H1 (cell line): ENCODE data around the gene EIF4A2. TPM values are rescaled to one million over a fixed set of nuclear protein-coding genes. Genes with fewer than 3 reads are reported as not detected.
A peak's percentile ranks its signal among the peaks of the same experiment; 100 is the strongest.

ENCODE experiments used
- CTCF ChIA-PET: fragments of 300-600 bp; sonication (Branson Sonifier 250); formaldehyde crosslinking; loops from one replicate; lab custom pipeline; 2021; ENCODE audit not compliant: partially characterized antibody; lab: Charles Lee
- POLR2A ChIA-PET: fragments of 300-600 bp; sonication (Branson Sonifier 250); formaldehyde crosslinking; loops from one replicate; lab custom pipeline; 2021; ENCODE audit warnings: inconsistent platforms; ENCODE audit not compliant: partially characterized antibody; lab: Charles Lee
- DNase-seq, 2 experiments: peaks; one replicate each; pipeline versions ENCODE4 v3.0.0 to v3.0.0-alpha.2; 2010 to 2022; ENCODE audit warnings: low spot score in 2 of 2, low read depth in 1 of 2, mixed read lengths in 1 of 2
- FAIRE-seq: peaks from 2 replicates; lab custom pipeline; 2011; peaks lifted over from hg19 to GRCh38; lab: Jason Lieb, UNC
- H2AFZ ChIP-seq: 2 replicates; pipeline ENCODE4 v1.8.1; 2012; ENCODE audit warnings: low read length, inconsistent platforms
- H2AK5ac ChIP-seq: 2 replicates; pipeline ENCODE4 v1.6.1; 2013; ENCODE audit warnings: low read depth, low read length
- H2BK120ac ChIP-seq: replicated peaks from 2 replicates; pipeline ENCODE3; 2013; ENCODE audit warnings: low read depth, low read length, inconsistent platforms
- H2BK12ac ChIP-seq: 2 replicates; pipeline ENCODE4 v1.6.1; 2013; ENCODE audit warnings: low read depth, low read length
- H2BK15ac ChIP-seq: 2 replicates; pipeline ENCODE4 v1.6.1; 2013; ENCODE audit warnings: low read length
- H2BK20ac ChIP-seq: 2 replicates; pipeline ENCODE4 v1.6.1; 2013; ENCODE audit warnings: low read length
- H2BK5ac ChIP-seq: 2 replicates; pipeline ENCODE4 v1.6.1; 2013; ENCODE audit warnings: low read depth, low read length
- H3K14ac ChIP-seq: 2 replicates; pipeline ENCODE4 v1.6.1; 2013; ENCODE audit warnings: inconsistent platforms; ENCODE audit not compliant: insufficient read length
- H3K18ac ChIP-seq: 2 replicates; pipeline ENCODE4 v1.6.1; 2013; ENCODE audit warnings: low read length; ENCODE audit errors: extremely low read depth
- H3K23ac ChIP-seq: 2 replicates; pipeline ENCODE4 v1.6.1; 2013; ENCODE audit warnings: inconsistent platforms; ENCODE audit not compliant: insufficient read length
- H3K23me2 ChIP-seq: 2 replicates; pipeline ENCODE4 v1.6.1; 2013; ENCODE audit warnings: low read depth, low read length
- H3K27ac ChIP-seq: 2 replicates; pipeline ENCODE4 v1.6.1; 2011; ENCODE audit warnings: low read depth, low read length, inconsistent platforms
- H3K27me3 ChIP-seq, 4 experiments: replicated peaks in 1 of 4; 1 replicate in 1 of 4; 2 replicates in 3 of 4; pipeline versions ENCODE4 v1.6.1 to v1.8.1; 2011 to 2013; ENCODE audit warnings: low read length in 3 of 4, mild to moderate bottlenecking in 3 of 4, inconsistent platforms in 2 of 4, mixed read lengths in 2 of 4, moderate library complexity in 1 of 4; ENCODE audit not compliant: control insufficient read depth in 3 of 4, insufficient read depth in 3 of 4; ENCODE audit errors: extremely low read depth in 1 of 4
- H3K36me3 ChIP-seq, 4 experiments: 2 replicates each; pipeline versions ENCODE4 v1.6.1 to v1.8.1; 2011 to 2013; ENCODE audit warnings: mild to moderate bottlenecking in 4 of 4, low read length in 3 of 4, moderate library complexity in 2 of 4, control low read depth in 1 of 4, inconsistent platforms in 1 of 4; ENCODE audit not compliant: insufficient read depth in 4 of 4, control insufficient read depth in 2 of 4
- H3K4ac ChIP-seq: replicated peaks from 2 replicates; pipeline ENCODE3; 2013; ENCODE audit warnings: low read length, low read depth, mixed read lengths, inconsistent platforms; ENCODE audit not compliant: insufficient read length
- H3K4me1 ChIP-seq, 4 experiments: replicated peaks in 1 of 4; 1 replicate in 1 of 4; 2 replicates in 3 of 4; pipeline versions ENCODE4 v1.6.1 to v1.8.1; 2011 to 2013; ENCODE audit warnings: low read length in 3 of 4, inconsistent platforms in 2 of 4, mixed read lengths in 1 of 4; ENCODE audit not compliant: insufficient read depth in 4 of 4, control insufficient read depth in 3 of 4
- H3K4me2 ChIP-seq, 2 experiments: 2 replicates each; pipeline versions ENCODE4 v1.6.1 to v1.8.1; 2011 to 2013; ENCODE audit warnings: low read depth in 2 of 2, low read length in 2 of 2, control low read depth in 1 of 2, inconsistent platforms in 1 of 2, mild to moderate bottlenecking in 1 of 2; ENCODE audit not compliant: insufficient read depth in 1 of 2
- H3K4me3 ChIP-seq, 4 experiments: fragments of 200-600, 300-600 bp in 1 of 4; sonication (generic), shearing (Covaris generic), sonication (Bioruptor Twin) in 1 of 4; 2 replicates each; pipeline versions ENCODE4 v1.5.1 to v1.8.1; 2011 to 2016; ENCODE audit warnings: low read length in 4 of 4, low read depth in 3 of 4, control low read depth in 2 of 4, inconsistent platforms in 2 of 4, mild to moderate bottlenecking in 2 of 4, mixed read lengths in 1 of 4, moderate library complexity in 1 of 4; ENCODE audit not compliant: insufficient read depth in 2 of 4; ENCODE audit errors: extremely low read depth in 1 of 4
- H3K56ac ChIP-seq: replicated peaks from 2 replicates; pipeline ENCODE3; 2013; ENCODE audit warnings: low read depth, mild to moderate bottlenecking, mixed read lengths, low read length, inconsistent platforms; ENCODE audit not compliant: insufficient read length
- H3K79me1 ChIP-seq: 2 replicates; pipeline ENCODE4 v1.6.1; 2013; ENCODE audit warnings: low read depth, low read length, control low read depth
- H3K79me2 ChIP-seq, 2 experiments: 2 replicates each; pipeline versions ENCODE4 v1.6.1 to v1.8.1; 2012 to 2013; ENCODE audit warnings: low read length in 2 of 2, mild to moderate bottlenecking in 2 of 2, inconsistent platforms in 1 of 2; ENCODE audit not compliant: insufficient read depth in 2 of 2, control insufficient read depth in 1 of 2
- H3K9ac ChIP-seq, 4 experiments: replicated peaks in 1 of 4; 1 replicate in 1 of 4; 2 replicates in 3 of 4; pipeline versions ENCODE4 v1.6.1 to v1.8.1; 2011 to 2013; ENCODE audit warnings: low read depth in 3 of 4, low read length in 3 of 4, control low read depth in 2 of 4, mild to moderate bottlenecking in 2 of 4, moderate library complexity in 2 of 4, inconsistent platforms in 1 of 4; ENCODE audit errors: extremely low read depth in 1 of 4
- H3K9me3 ChIP-seq, 2 experiments: 2 replicates each; pipeline versions ENCODE4 v1.6.1 to v1.8.1; 2012 to 2013; ENCODE audit warnings: mild to moderate bottlenecking in 2 of 2, moderate library complexity in 2 of 2, control low read depth in 1 of 2, inconsistent platforms in 1 of 2, low read depth in 1 of 2, low read length in 1 of 2, mixed read lengths in 1 of 2; ENCODE audit not compliant: insufficient read depth in 2 of 2
- H4K20me1 ChIP-seq, 2 experiments: replicated peaks in 1 of 2; 2 replicates each; pipeline versions ENCODE3 to v1.8.1; 2011 to 2013; ENCODE audit warnings: inconsistent platforms in 2 of 2, low read length in 2 of 2, mild to moderate bottlenecking in 1 of 2; ENCODE audit not compliant: insufficient read depth in 2 of 2, control insufficient read depth in 1 of 2
- H4K5ac ChIP-seq: 2 replicates; pipeline ENCODE4 v1.6.1; 2013; ENCODE audit warnings: low read length, low read depth, mixed read lengths, inconsistent platforms; ENCODE audit not compliant: insufficient read length
- H4K8ac ChIP-seq: 2 replicates; pipeline ENCODE4 v1.8.0; 2013; ENCODE audit warnings: mild to moderate bottlenecking, moderate library complexity, low read length, inconsistent platforms; ENCODE audit not compliant: insufficient read depth; ENCODE audit errors: extremely low read depth
- H4K91ac ChIP-seq: replicated peaks from 2 replicates; pipeline ENCODE3; 2013; ENCODE audit warnings: low read length, mixed read lengths, inconsistent platforms; ENCODE audit not compliant: insufficient read length
- ATF3 ChIP-seq: IDR thresholded peaks from 2 replicates; pipeline ENCODE4 v1.6.1; 2011; ENCODE audit warnings: low read depth, mild to moderate bottlenecking, low read length; ENCODE audit not compliant: insufficient read depth
- BACH1 ChIP-seq: IDR thresholded peaks from 2 replicates; pipeline ENCODE4 v1.6.1; 2012; ENCODE audit warnings: low read length, improper control_type of control experiment
- CBX8 ChIP-seq: fragments of 300-800, 300-1000 bp; sonication (generic); IDR thresholded peaks from 2 replicates; pipeline ENCODE4 v1.7.1; 2016; ENCODE audit warnings: low read depth, low read length, borderline replicate concordance
- EP300 ChIP-seq, 2 experiments: IDR thresholded peaks; 1 replicate in 1 of 2; 2 replicates in 1 of 2; pipeline ENCODE4 v1.6.1; 2011 to 2012; ENCODE audit warnings: low read depth in 2 of 2, low read length in 2 of 2, mild to moderate bottlenecking in 2 of 2, borderline replicate concordance in 1 of 2, inconsistent platforms in 1 of 2, moderate library complexity in 1 of 2
- POLR2A ChIP-seq, 2 experiments: IDR thresholded peaks; 1 replicate in 1 of 2; 2 replicates in 1 of 2; pipeline ENCODE4 v1.6.1; 2011; ENCODE audit warnings: low read depth in 2 of 2, low read length in 2 of 2, mild to moderate bottlenecking in 2 of 2; ENCODE audit errors: control extremely low read depth in 1 of 2
- POLR2AphosphoS5 ChIP-seq: IDR thresholded peaks from 2 replicates; pipeline ENCODE4 v1.6.1; 2011; ENCODE audit warnings: low read depth, low read length
- RAD21 ChIP-seq, 2 experiments: IDR thresholded peaks in 1 of 2; conservative IDR thresholded peaks in 1 of 2; 2 replicates each; pipeline ENCODE4 v1.6.1; 2011; ENCODE audit warnings: low read depth in 2 of 2, low read length in 2 of 2, improper control_type of control experiment in 1 of 2, inconsistent platforms in 1 of 2, mild to moderate bottlenecking in 1 of 2, moderate library complexity in 1 of 2
- RFX5 ChIP-seq: IDR thresholded peaks from 2 replicates; pipeline ENCODE4 v1.6.1; 2011; ENCODE audit warnings: low read depth, low read length, improper control_type of control experiment, borderline replicate concordance
- TAF7 ChIP-seq: optimal IDR thresholded peaks from 2 replicates; pipeline ENCODE3; 2011; ENCODE audit warnings: low read depth, mild to moderate bottlenecking, inconsistent platforms, low read length, moderate library complexity, borderline replicate concordance
- WGBS, 2 experiments: shearing (Covaris generic) in 1 of 2; methylation state at CpG; one replicate each; pipeline versions ENCODE4 v1.1.6 to v1.1.7; 2013 to 2015; ENCODE audit warnings: low lambda C conversion rate in 2 of 2, mixed read lengths in 2 of 2, inconsistent platforms in 1 of 2, low coverage in 1 of 2, missing lambda C conversion rate in 1 of 2; ENCODE audit not compliant: insufficient replicate concordance in 2 of 2, insufficient coverage in 1 of 2, insufficient read length in 1 of 2; ENCODE audit errors: extremely low coverage in 1 of 2, missing lambda C conversion rate in 1 of 2; 5-methylcytosine and 5-hydroxymethylcytosine counted together
- polyA plus RNA-seq, 7 experiments: library from polyadenylated mRNA; depleted of rRNA in 3 of 7; stranded (reverse) in 5 of 7; unstranded in 2 of 7; fragments of >200 nt in 5 of 7; fragments of 200-250 nt in 2 of 7; gene quantifications; 1 replicate in 5 of 7; 2 replicates in 1 of 7; 4 replicates in 1 of 7; pipeline versions ENCODE4 v1.2.1 to v1.2.3, GENCODE V29; 2011 to 2013; ENCODE audit warnings: missing spikeins in 2 of 7, mixed read lengths in 2 of 7
- total RNA-seq: library from RNA; stranded (reverse); fragmentation: NEBNext Ultra II Directional; extraction: Animal tissue kit (Norgen Biotek cat#: 25700); gene quantifications from 2 replicates; pipeline ENCODE4 v1.2.1, GENCODE V29; 2021

Gene EIF4A2
- total and polyA plus RNA-seq, 2 of the 8 experiments (the other 6 are each of a cell fraction or from before 2014, with no cell fraction given) = 527 to 604 TPM

GRCh38 chr3:186788482-186789370, 5.3 kb downstream of the EIF4A2 start:
- DNase-seq (no peak), FAIRE-seq (peak; percentile 52)
- no peaks in the 10 kb centered on the region for H3K79me1 ChIP-seq
- H3K27ac ChIP-seq = no peak overlapping the region
- H4K8ac ChIP-seq = no peak overlapping the region; the same call in 1 of the 2 replicates
- H3K56ac ChIP-seq = no peak overlapping the region
- no peak overlapping the region for H2BK12ac ChIP-seq
- no peak overlapping the region for H2BK20ac ChIP-seq
- peak; percentile 29 to 91 for TF ChIP-seq POLR2A (IDR thresholded peaks at IDR 0.05; ENCODE audit: control extremely low read depth in 1 of 2, low read depth in 2 of 2, low read length in 2 of 2)
- peak; percentile 73; the same call in 1 of the 2 replicates for TF ChIP-seq POLR2AphosphoS5
- TF ChIP-seq EP300 (IDR thresholded peaks at IDR 0.05; ENCODE audit: borderline replicate concordance in 1 of 2, low read depth in 2 of 2, low read length in 2 of 2) = no peak
- TF ChIP-seq RAD21 (IDR thresholded peaks at IDR 0.05 in 1 of 2, conservative IDR thresholded peaks at IDR 0.05 in 1 of 2; ENCODE audit: low read depth in 2 of 2, low read length in 2 of 2) = no peak
- peak; percentile 28 for TF ChIP-seq TAF7
- no peak for TF ChIP-seq CBX8
- TF ChIP-seq RFX5 = no peak
- no peak for TF ChIP-seq BACH1
- no peak for TF ChIP-seq ATF3
- 88% methylated on average over 13 of the region's 13 CpGs; no CpG with 5 or more reads in 1 of the 2 experiments for WGBS, 2 experiments
- H3K4ac ChIP-seq = no peak overlapping the region
- no peaks in the 10 kb centered on the region for H3K27me3 ChIP-seq
- peaks cover 0 to 2% (median 0%) of the 10 kb centered on the region in 4 experiments; a peak in 2 of 7 replicates for H3K4me1 ChIP-seq
- peaks cover 42 to 96% (median 80%) of the 10 kb centered on the region in 4 experiments for H3K36me3 ChIP-seq
- no peak overlapping the region for H2AK5ac ChIP-seq
- H3K9me3 ChIP-seq = no peaks in the 10 kb centered on the region
- H4K5ac ChIP-seq = no peak overlapping the region
- no peak overlapping the region for H3K9ac ChIP-seq
- no peak overlapping the region for H2BK120ac ChIP-seq
- ChIA-PET CTCF (interaction anchor here (1.6 kb wide), 1 partner anchor 199 kb away, joined by 7 read pairs; no protein-coding TSS in a partner anchor), POLR2A (interaction anchor here (0.5 to 7.6 kb wide), 29 partner anchors 9 to 249 kb away, joined by 3 to 166 read pairs (median 4); partner anchors contain the start of genes DNAJB11, KNG1 and RFC4)
- peaks cover 6% of the 10 kb centered on the region for H3K23me2 ChIP-seq
- H4K20me1 ChIP-seq = peaks cover 27 to 32% of the 10 kb centered on the region in 2 experiments
- H3K4me3 ChIP-seq = no peak overlapping the region; a peak in 1 of 8 replicates
- H3K79me2 ChIP-seq = peaks cover 16 to 42% of the 10 kb centered on the region in 2 experiments
- H3K18ac ChIP-seq = no peak overlapping the region
- H2AFZ ChIP-seq = no peak overlapping the region
- no peak overlapping the region for H2BK5ac ChIP-seq
- no peak overlapping the region for H3K4me2 ChIP-seq
- no peak overlapping the region for H3K23ac ChIP-seq
- no peak overlapping the region for H3K14ac ChIP-seq
- no peak overlapping the region for H4K91ac ChIP-seq
- H2BK15ac ChIP-seq = no peak overlapping the region
